HG02840 (cell line): ENCODE measurements around the gene GLRA1.
"Not testable (repeated sequence)": the region's sequence is repeated elsewhere in the genome, so short reads cannot be mapped to it uniquely, and the experiment has no call there.

Experiments
- ATAC-seq: cut with Tn5 transposase; IDR thresholded peaks from one replicate; pipeline ENCODE4 v1.9.1; 2021; ENCODE audit warnings: mild to moderate bottlenecking, moderate library complexity, moderate number of reproducible peaks; ENCODE audit not compliant: unreplicated experiment, low FRiP score

Gene GLRA1

GRCh38 chr5:151822141-151822540, 102.5 kb downstream of the GLRA1 start:
- ATAC-seq: no peak

GRCh38 chr5:151820903-151821302, 103.7 kb downstream of the GLRA1 start:
- ATAC-seq: no peak

GRCh38 chr5:151820271-151820670, 104.4 kb downstream of the GLRA1 start:
- no peak for ATAC-seq

- ATAC-seq: no peak
Observed at GRCh38 chr5:151819830-151820229, 104.8 kb downstream of the GLRA1 start.

- no peak for ATAC-seq
Observed at GRCh38 chr5:151815051-151815450, 109.6 kb downstream of the GLRA1 start.

GRCh38 chr5:151812757-151813309, 111.8 kb downstream of the GLRA1 start:
- ATAC-seq: no peak

GRCh38 chr5:151811593-151812321, 112.9 kb downstream of the GLRA1 start:
- ATAC-seq: no peak

- no peak for ATAC-seq
Observed at GRCh38 chr5:151810897-151811296, 113.8 kb downstream of the GLRA1 start.

- ATAC-seq: no peak
Observed at GRCh38 chr5:151810449-151810848, 114.2 kb downstream of the GLRA1 start.

GRCh38 chr5:151808451-151809169, 116.0 kb downstream of the GLRA1 start:
- ATAC-seq: no peak

GRCh38 chr5:151805414-151806223, 119.0 kb downstream of the GLRA1 start:
- no peak for ATAC-seq

- no peak for ATAC-seq
Observed at GRCh38 chr5:151800532-151800931, 124.1 kb downstream of the GLRA1 start.

GRCh38 chr5:151799407-151799806, 125.2 kb downstream of the GLRA1 start:
- no peak for ATAC-seq

GRCh38 chr5:151798674-151799073, 126.0 kb downstream of the GLRA1 start:
- no peak for ATAC-seq

GRCh38 chr5:151795426-151795825, 129.2 kb downstream of the GLRA1 start:
- no peak for ATAC-seq

- ATAC-seq: no peak
Observed at GRCh38 chr5:151793358-151793757, 131.3 kb downstream of the GLRA1 start.

GRCh38 chr5:151787817-151788216, 136.8 kb downstream of the GLRA1 start:
- ATAC-seq: no peak

GRCh38 chr5:151786468-151786867, 138.2 kb downstream of the GLRA1 start:
- no peak for ATAC-seq

- no peak for ATAC-seq
Observed at GRCh38 chr5:151784141-151784540, 140.5 kb downstream of the GLRA1 start.

GRCh38 chr5:151783664-151784063, 141.0 kb downstream of the GLRA1 start:
- not testable (repeated sequence) for ATAC-seq

GRCh38 chr5:151781201-151781600, 143.4 kb downstream of the GLRA1 start:
- no peak for ATAC-seq
